GM19455 (cell line): ENCODE measurements around the gene LAG3.
"Not testable (repeated sequence)": the region's sequence is repeated elsewhere in the genome, so short reads cannot be mapped to it uniquely, and the experiment has no call there.

ENCODE experiments used
- ATAC-seq: cut with Tn5 transposase; IDR thresholded peaks from one replicate; pipeline ENCODE4 v1.9.1; 2021; ENCODE audit not compliant: unreplicated experiment

Gene LAG3

DNA sequence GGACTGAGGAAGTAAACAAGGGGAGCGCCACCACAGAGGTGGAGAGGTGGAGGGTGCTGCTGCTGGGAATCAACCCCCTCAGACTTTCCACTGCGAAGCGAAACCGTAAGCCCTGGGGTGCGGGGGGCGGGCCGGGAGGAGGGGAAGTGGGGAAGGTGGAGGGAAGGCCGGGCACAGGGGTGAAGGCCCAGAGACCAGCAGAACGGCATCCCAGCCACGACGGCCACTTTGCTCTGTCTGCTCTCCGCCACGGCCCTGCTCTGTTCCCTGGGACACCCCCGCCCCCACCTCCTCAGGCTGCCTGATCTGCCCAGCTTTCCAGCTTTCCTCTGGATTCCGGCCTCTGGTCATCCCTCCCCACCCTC is at the start of gene LAG3:
Gene LAG3 (plus strand): TSS at position 190 of the 365 bp plus-strand sequence. CDS start 333 bp downstream, outside the sequence.
- no peak for ATAC-seq

DNA sequence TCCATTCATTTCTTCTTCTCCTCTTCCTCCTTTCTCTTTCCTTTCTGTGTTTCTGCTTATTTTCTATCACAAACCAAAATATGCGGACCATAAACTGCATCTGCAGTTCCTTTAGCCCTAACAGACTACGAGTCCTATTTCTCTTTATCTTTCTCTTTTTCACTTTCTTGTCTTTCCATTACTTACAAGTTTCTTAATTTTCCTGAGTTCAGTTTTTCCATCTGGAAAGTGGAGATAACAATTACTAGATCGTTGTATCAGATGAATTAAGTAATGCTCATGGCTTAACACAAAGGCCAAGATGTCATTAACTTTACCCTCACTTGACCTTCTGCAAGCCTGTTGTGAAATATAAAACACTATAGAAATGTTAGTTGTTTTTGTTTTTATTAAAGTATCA is 49.5 kb upstream of the LAG3 start:
- no peak for ATAC-seq

DNA sequence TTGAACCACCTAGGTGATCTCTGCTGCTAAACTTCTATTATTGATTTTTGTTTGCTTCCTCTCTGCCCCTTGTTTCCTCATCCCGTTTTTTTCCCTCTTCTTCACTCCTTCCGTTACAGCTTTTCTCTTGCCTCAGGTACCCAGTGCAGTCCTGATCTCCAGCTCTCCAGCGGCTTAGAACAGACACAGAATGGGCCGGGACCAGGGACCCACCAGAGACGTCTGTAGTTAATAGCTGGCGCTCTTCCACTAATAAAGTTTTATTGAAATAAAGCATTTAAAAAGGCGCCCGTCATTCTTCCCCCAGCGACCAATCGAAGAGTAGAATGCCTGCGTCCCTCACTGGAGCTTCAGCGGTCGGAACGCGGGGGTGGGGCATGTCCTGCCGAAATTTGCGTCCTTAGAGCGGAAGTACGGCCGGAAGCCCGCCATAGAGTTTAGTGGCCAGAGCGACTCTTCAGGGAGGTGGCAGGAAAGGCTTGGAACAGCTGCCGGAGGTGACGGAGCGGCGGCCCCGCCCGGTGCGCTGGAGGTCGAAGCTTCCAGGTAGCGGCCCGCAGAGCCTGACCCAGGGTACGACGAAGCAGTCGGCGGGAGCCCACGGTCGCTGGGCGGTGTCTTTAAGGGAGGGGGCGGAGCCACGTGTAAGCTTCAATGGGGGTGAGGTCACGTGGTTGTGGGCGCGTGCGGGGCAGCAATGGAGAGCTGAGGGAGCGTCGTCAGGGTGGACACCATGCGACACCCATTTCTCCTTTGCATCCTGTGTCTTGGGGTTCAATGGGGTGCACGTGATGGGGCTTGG is 48.5 kb upstream of the LAG3 start, which contains the start of gene COPS7A:
Gene COPS7A (plus strand): TSS at position 440 of the 802 bp plus-strand sequence. CDS start 611 bp downstream, outside the sequence.
- ATAC-seq = peak; percentile 94

DNA sequence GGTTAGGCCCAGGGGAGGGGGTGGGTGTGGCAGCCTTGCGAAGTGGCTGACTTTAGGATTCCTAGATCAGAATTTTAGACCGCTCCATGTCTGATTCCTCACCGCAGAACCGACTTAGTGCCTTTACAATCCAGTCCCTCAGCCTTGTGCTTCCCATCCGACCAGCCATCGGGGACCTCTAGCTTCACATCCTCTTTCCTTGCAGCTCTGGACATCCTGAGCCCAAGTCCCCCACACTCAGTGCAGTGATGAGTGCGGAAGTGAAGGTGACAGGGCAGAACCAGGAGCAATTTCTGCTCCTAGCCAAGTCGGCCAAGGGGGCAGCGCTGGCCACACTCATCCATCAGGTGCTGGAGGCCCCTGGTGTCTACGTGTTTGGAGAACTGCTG is 47.9 kb upstream of the LAG3 start:
- peak; percentile 9 for ATAC-seq

DNA sequence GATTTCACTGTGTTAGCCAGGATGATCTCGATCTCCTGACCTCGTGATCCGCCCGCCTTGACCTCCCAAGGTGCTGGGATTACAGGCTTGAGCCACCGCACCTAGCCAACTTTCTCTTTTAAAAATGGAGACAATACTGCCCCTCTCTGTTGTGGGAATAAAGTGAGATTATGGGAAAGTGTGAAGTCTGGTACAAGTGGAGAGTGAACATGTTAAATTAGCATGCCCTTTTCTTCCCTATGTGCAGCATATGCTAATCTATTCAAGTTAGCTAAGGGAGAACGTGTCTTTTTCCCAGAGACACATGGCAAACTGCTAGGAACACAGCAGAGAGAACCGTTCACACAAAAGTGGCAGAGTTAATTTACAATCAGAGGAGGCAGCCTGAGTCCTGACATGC is 47.0 kb upstream of the LAG3 start:
- no peak for ATAC-seq

DNA sequence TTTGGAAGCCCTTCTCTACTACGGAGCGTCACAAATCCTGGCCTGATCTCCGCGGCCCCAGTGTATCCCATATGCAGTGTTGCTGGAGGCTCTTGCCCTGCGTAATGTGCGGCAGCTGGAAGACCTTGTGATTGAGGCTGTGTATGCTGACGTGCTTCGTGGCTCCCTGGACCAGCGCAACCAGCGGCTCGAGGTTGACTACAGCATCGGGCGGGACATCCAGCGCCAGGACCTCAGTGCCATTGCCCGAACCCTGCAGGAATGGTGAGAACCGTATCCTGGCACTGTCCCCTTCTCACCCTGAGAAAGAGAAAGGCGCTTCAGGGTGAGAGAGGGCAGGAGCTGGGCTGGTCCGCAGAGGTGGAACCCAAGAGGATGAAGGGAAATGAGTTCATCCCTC is 43.1 kb upstream of the LAG3 start:
- ATAC-seq = no peak

DNA sequence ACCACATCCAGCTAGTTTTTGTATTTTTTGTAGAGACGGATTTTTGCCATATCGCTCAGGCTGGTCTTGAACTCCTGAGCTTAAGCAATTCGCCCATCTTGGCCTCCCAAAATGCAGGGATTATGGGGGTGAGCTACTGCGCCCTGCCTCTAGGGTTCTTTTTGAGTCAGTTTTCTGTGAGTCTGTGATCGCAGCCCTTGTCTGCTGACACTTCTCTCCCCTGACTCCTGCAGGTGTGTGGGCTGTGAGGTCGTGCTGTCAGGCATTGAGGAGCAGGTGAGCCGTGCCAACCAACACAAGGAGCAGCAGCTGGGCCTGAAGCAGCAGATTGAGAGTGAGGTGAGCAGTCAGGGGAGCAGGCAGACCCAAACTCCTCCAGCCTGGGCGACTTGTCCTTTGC is 42.2 kb upstream of the LAG3 start:
- no peak for ATAC-seq

DNA sequence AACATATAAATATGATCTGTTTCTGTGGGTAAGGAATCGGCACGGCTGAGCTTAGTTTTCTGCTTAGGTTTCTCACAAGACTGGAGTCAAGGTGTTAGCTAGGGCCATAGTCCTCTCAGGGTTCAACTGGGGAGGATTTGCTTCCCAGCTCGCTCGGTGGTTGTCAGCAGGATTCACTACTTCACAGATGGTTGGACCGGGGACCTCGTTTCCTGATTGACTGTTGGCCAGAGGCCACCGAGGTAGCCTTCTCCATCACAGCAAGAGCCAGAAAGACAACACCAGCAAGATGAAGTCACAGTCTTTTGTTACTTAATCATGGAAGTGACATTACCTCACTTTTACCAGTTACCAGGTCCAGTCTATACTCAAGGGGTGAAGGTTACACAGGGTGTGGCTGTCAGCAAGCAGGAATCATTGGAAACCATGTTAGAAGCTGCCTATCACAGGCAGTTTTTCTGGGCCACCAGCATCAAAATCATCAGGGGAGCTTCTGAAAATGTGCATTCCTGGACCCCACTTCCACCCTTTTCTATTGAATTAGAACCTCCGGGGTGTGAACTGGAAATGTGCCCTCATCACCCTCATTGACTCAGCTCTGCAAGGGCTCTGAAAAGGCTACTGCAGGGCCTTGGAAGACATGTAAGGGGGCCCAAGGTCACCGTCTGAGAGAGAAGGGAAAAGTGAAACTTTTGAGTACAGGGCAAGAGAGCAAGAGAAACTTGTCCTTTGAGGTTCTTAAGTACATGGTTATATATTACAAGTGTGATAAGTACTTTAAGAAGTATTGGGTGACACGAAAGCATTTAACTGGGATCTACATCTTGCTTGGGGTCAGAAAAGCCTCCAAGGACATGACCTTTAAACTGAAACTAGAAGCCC is 37.6 kb upstream of the LAG3 start:
- ATAC-seq = no peak

DNA sequence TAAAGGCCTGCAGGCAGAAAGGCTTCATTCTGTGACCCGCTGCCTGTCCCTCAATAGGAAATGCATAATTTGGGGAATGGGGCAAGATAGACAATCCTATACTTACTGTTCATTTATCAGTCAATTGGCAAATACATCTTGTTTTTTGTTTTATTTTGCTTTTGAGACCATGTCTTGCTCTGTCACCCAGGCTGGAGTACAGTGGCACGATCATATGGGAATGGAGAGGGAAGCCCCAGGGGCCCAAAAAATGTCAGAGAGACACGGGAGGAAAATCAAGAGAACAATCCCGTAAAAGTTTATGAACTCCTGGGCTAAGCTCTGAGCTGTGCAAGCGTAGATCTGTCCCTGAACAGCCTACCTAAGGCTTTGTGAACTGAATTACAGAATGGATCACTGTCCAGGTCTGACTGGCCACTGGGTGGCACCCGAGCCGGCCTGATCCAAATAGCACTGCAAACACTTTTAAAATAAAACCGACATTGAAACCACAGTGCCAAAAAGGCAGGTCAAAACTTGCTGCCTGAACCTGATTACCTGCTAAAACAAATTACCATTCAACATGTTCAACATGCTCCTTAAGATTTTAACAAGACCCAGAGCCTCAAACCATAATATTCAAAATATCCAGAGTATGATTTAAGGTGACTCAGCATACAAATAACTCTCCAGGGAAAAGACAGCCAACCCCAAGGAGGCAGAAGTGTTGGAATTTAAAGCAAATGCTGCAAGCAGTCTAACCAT is 36.7 kb upstream of the LAG3 start:
- no peak for ATAC-seq

DNA sequence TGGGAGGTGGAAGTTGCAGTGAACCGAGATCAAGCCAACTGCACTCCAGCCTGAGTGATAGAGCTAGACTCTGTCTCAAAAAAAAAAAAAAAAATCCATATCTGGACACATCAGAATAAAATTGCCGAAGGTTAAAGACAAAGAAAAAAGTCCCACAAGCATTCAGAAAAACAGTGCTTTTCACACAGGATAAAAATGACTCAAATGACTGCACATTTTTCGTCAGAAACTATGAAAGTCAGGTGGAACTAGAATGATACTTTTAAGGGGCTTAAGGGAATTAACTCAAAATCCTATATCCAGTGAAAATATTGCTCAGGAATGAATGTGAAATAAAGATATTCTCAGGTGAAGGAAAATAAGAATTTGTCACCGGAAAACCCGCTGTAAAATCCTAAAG is 35.6 kb upstream of the LAG3 start:
- no peak for ATAC-seq

DNA sequence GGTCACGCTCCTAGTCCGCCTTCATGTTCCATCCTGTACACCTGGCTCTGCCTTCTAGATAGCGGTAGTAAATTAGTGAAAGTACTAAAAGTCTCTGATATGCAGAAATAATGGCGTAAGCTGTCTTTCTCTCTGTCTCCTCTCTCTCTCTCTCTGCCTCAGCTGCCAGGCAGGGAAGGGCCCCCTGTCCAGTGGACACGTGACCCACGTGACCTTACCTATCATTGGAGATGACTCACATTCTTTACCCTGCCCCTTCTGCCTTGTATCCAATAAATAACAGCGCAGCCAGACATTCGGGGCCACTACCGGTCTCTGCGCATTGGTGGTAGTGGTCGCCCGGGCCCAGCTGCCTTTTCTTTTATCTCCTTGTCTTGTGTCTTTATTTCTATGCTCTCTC is 30.2 kb upstream of the LAG3 start:
- not testable (repeated sequence) for ATAC-seq

DNA sequence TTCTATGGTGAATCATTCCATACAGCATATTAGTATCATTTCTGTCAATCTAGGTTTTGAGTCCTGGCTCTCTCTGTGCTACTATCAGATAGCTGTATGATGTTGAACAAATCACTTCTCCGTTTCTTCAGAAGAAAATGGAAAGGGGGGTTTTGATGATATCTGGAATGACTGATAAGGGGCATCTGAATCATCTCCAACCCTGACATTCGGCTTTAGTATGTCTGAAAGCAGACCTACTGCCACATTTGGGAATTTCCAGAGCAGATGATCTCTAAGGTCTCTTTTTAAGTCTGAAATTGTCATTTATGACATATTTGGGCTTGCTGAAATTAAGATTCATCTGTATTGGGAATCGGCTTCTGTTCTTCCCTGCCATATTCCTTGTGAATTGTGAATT is 29.5 kb upstream of the LAG3 start:
- ATAC-seq = no peak

DNA sequence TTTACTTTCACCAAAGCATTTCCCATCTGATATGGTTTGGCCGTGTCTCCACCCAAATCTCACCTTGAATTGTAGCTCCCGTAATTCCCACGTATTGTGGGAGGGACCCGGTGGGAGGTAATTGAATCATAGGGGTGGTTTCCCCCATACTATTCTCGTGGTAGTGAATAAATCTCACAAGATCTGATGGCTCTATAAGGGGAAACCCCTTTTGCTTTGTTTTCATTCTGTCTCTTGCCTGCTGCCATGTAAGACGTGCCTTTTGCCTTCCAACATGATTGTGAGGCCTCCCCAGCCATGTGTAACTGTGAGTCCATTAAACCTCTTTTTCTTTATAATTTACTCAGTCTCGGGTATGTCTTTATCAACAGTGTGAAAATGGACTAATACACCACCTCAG is 29.0 kb upstream of the LAG3 start:
- ATAC-seq = not testable (repeated sequence)

DNA sequence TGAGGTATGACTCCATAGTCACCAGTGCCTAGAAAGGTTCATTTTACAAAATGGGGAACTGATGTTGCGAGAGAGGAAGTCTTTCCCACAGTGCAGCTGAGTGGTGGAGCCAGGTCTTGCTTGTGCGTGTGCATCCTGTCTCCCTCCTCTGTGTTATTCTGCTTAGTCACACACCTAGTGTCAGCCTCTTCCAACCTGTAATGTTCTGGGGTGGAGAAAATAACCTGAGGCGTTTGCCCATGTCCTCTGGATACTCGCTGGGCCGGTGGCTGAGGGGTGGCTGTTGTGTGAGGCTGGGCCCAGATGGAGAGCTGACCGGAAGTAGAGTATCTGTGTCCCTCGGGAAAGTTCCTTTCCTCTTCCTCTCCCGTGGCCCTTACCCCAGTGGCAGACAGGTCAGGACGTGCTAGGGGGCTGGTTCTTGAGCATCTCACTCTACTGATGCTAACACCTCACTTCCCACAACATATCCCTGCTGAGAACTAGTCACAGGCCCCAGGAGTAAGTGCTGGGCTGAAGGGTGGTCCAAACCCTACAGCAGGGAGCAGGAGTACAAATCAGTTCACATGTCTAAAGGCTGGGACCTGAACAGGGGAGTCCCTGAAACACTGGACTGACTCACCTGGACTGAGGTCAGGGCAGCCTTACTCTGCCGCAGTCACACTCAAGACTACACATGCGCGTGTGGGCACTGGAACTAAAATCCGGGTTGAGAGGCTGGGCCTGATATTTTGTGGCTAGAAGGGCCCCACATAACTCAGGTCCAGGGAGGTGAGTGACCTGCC is 26.4 kb upstream of the LAG3 start:
- ATAC-seq = no peak

DNA sequence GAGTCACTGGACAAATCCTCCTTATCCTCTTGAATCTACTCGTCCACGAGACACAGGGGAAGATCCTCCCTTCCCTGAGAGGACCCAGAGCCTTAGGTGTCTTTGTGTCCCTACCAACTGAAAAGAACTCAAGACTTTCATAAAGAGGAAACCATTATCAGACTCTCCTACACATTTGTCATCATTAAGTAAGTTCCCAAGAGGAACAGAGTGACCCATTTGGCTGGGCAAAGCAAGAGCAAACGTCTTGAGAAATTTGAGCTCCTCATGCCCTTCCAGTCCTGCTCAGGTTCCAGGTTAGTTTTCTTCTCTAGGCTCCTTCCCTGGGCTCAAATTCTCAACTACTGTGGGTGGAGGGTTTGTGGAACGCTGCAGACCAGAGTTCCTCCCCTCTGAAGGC is 25.1 kb upstream of the LAG3 start:
- no peak for ATAC-seq

DNA sequence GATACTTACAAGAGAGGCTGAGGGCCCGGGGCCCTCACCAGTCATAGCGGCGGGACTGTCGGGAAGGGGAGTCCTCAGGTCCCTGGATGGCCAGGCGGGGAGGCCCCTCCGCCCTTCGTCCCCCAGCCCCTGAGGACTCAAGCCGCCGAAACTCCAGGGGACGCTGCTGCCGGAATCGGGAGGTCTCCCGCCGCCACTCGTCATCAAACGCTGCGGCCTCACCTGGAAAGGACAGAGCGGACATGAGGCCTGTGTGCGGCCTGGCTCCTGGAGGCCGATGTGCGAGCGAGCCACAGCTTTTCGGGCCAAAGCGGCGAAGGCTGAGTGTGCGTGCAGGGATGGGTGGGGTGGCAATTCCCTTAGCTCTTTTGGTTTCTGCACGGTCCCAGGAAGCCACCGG is 23.6 kb upstream of the LAG3 start:
- ATAC-seq = no peak

DNA sequence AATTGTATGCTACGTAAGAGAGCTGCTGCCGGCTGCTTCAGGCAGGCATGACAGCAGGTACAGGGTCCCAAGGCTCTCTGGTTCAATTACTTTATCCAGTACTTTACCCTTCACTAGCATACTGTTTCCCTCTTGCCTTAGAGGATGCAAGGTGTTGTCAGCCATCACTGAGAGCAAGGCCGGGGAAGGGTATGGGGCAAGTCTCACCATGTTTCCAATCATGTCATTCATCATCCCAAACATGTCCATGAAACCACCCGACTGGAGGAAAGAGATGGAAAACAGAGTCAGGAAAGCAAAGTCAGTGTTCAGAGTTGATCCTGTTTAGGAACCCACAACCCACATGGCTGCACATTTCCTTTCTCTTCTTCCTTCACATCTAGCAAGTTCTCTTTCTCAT is 21.8 kb upstream of the LAG3 start:
- ATAC-seq = no peak

DNA sequence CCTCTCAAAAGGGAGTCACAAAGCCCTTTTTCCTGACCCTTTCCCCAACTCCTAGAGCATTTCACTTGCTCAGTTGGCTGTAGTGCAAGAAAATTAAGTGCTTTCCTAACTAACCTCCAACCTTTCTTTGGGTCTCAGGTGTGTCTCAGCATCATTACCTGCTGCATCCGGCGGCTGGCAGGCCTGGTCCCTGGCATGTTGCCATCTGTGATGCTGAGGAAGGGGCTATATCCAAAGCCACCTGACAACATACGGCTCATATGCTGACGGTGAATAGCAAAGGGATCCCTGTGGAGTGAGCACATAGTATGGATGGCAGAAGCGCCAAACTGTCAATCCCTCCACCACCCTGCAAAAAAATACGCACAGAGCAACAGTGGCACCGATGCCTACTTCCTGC is 20.6 kb upstream of the LAG3 start:
- ATAC-seq = no peak

DNA sequence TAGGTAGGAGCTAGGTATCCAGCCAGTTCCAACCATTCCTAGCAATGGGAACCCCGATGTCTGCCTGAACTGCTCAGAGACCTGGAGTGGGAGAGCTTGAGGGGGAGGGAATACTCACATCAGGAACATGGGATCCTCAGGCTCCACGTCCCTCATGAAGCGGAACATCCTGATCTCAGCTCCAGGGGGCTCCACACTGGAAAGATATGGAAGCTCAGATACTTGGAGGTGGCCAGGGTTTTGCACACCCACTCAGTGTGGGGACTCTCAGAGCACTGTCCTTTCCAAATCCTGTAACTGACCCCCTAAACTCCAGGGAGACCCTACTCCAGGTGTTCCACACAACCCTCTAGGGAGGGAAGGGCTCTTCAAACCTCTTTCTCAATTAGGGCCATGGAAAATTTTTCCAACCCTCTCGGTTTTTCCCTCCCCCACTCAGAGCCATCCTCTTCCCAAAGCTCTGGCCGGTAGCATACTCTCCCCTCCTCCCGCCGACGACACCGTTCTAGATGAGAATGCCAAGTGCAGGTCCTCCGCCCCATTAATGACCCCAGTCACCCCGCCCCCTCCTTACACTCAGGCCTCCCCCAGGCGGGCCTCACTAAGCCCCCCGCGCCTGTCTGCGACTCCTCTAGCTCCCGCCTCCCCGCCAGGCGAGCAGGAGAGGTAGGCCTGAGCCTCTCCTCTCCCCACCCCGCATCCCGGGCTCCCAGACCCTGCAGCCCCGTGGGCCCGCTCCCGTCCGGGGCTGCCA is 20.0 kb upstream of the LAG3 start:
- ATAC-seq = no peak
